Dermis blood vessel endothelial cell (primary cell): Measurements from ENCODE around the gene ZNRD2. TPM values are rescaled to one million over a fixed set of nuclear protein-coding genes. Genes with fewer than 3 reads are reported as not detected.

Experiments used
- DNase-seq: peaks from one replicate; pipeline ENCODE4 v3.0.0; 2010
- total RNA-seq: library from RNA; depleted of rRNA; stranded (reverse); fragments of >200 nt; gene quantifications from 2 replicates; pipeline ENCODE4 v1.2.3, GENCODE V29; 2014

ZNRD2 gene
- total RNA-seq, 1 donor from 2014 or later = 47.5 TPM

DNA sequence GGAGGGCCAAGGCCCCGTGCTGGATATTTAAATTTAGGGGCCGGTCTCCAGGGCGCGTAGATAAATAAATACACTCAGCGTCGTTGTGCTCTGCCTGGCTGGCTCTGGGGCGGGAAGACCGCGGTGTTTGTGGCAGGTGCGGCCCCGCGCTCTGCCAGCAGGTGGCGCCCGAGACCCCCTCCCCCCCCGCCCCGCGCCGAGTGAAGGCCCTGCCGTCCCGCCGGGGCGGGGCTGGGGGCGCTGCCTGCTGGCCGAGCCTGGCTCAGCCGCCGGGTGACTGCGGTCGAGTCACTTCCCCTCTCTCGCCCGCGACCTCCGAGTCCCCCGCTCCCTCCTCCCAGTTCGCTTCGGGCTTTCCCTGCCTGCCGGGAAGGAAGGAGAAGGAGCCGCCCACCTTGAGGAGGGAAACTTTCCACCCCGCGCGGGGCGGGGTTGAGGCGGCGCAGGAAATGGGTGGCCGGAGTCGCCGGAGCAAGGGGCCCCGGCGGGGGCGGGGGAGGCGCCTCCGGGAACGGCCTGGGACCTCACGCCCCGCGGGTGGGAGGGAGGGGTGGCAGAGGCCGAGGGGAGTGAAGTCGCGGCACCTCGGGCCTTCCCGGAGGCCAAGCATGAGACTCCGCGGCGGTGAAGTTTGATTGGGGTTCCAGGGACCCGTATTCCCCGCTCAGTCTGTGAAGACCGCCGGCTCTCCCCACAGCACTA is 4.0 kb downstream of the ZNRD2 start:
- DNase-seq = peak; percentile 96

DNA sequence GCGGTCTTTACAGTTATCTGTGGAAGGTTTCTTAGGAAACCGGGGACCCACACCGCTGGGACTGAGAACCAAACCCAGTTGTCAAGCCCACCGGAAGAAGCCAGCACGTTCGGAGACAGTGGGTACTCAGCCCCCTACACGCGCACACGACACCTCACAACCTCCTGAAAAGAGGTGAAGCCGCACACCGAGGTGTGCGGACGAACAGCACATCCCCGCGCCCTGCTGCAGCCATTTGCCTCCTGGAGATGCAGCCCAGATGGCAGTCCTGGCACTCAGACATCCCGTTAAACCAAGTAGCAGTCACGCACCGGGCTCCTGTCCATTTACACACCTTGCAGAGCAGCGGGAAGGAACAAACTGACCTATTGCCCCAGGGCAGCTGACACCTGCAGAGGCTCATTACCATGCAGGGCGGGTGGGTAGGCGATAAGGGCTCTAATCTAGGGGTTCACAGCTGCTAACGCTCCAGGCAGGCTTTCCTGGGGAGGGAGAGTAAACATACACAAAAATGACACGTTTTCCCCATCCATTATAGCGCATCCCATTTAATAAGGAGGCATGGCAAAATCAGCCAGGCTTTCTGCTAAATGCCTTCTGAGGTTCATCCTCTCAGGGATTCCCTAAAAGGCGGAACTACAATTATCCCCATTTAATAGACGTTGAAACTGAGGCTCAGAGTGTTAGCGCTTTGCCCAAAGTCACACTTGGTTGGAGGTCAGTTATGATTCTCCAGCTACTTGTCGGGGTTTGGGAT is 4.7 kb downstream of the ZNRD2 start:
- DNase-seq = peak; percentile 49

- peak; percentile 39 for DNase-seq
Measured at GRCh38 chr11:65575568-65576231, 5.4 kb downstream of the ZNRD2 start, which contains the start of gene EHBP1L1. Gene EHBP1L1 (plus strand): TSS chr11:65576053. CDS start chr11:65576303, 250 bp downstream.

DNA sequence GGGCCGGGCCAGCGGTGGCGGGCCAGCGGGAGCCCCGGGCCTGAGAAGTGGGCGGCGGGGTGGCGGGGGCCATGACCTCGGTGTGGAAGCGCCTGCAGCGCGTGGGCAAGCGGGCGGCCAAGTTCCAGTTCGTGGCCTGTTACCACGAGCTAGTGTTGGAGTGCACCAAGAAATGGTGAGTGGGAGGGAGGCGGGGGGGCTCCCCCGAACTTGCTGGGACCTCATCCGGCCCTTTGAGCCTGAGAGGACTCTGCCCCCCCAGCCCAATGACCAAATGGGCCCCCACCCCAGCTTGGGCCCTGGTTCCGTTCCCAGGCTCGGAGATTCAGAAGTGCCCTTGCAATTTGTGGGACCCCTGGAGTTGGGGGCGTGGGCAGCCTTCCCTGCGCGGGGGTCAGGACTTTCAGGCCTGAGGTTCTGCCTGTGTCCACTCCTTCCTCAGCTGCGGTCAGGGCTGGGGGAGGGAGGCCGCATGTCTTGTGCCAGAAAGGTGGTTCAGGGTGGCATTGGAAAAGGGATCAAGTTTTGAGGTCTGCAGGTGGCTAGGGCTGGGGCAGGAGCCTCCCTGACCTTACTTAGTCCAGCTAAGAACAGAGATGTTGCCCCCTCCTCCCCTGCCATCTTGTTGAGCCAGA is 6.1 kb downstream of the ZNRD2 start:
- no peak for DNase-seq

DNA sequence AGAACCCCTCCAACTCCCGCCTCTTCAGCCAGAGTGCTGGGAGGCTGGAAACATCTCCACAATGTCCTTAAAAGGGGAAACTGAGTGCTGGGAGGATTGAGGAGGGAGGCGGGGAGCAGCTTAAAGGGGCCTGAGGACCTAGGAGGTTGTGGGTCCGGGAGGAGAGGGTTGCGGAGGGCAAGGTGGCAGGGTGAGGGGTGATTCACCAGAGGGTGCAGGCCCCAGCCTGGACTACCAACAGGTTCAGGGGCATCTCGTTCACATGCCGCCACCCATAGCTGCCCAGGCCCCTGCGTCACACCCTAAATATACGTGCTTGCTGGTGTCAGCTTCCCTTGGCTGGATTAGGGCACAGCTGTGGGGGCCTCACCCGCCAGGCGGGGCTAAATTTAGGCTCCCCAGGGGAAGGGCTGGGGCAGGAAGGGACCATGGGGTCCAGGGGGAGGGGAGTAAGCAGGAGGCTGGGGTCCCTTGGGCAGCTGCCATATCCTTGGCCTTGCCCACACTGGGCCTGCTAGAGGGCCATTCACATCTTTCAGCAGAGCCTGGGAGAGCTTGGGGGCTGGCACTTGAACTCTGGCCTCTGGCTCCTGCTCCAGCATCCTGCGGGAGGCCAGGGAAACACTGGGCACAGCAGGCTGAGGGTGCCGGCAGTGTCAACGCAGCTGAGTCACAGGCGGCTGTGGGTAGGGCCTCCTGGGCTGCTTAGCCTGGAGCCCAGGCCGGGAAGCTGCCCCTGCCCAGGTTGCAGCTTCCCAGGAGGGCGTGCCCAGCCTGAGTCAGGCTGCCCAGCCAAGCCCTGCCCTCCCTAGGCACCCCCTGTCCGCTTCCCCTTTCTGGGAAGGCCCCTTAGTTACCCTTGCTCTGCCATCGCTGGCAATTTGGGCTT is 6.8 kb downstream of the ZNRD2 start:
- DNase-seq = peak; percentile 64

DNA sequence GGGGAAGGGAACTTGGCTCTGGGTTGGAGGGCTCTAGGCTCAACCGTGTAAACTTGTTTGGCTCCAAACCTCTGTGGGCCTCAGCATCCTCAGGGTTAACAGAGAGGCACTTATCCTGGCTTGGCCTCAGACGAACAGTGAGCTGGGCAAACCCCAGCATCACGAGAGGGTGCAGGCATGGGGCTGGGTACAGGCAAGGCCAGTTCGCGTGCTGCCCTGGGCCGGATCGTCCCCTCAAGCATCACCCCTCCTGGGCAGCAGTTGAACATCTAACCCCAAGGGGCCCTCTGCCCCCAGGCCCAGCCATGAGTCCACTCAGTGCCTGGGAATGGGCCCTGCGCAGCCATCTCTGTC is 7.5 kb downstream of the ZNRD2 start:
- DNase-seq = no peak

DNA sequence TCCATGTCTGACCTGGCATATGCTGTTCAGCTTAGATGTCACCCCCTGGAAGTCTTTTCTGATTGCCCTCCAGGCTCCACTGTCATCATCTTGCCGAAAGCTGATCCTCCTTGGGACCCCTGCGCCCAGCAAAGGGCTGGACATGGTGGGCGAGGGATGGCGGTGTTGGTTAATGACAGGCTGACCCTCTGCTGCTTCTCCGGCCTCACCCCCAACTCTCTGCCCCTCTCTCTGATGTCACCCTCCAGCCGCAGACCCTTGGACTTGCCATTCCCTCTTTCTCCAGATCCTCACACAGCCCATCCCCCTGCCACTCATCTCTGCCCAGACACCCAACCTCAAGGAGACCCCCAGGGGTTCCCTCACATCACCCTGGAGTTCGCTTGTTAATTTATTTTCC is 7.9 kb downstream of the ZNRD2 start:
- no peak for DNase-seq

DNA sequence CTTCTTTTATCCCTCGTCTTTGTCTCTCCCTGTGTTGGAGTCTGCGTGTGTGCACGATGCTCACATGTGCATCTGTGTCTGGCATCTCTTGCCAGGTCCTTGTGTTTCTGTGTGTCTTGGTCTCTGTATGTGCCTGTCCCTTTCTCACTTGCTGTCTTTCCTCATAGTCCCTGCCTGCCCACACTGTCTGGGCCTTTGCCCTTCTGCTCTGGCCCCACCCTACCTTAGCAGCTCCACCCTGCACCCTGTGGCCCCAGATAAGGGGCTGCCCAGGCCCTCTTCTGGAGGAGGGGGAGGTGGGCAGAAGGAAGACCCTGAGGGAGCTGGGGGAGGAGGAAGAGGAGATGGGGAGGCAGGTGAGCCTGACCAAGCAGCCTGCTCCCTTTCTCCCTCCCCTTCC is 8.4 kb downstream of the ZNRD2 start:
- no peak for DNase-seq

DNA sequence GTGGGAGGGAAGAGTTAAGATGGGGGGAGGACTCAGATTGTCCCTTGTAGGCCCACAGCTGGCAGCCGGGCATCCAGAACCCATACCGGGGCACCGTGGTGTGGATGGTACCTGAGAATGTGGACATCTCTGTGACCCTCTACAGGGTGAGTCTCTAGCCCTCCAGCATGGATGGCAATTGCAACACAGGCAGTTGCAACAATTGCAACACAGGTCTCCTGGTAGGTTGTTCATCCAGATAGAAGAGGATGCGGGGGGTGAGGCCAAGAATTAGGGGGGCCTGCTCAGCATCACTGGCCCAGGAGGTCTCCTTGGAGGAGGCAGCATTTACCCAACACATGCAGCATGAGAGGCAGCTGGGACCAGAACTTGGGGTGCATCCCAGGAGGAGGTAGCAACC is 9.0 kb downstream of the ZNRD2 start:
- DNase-seq = no peak

DNA sequence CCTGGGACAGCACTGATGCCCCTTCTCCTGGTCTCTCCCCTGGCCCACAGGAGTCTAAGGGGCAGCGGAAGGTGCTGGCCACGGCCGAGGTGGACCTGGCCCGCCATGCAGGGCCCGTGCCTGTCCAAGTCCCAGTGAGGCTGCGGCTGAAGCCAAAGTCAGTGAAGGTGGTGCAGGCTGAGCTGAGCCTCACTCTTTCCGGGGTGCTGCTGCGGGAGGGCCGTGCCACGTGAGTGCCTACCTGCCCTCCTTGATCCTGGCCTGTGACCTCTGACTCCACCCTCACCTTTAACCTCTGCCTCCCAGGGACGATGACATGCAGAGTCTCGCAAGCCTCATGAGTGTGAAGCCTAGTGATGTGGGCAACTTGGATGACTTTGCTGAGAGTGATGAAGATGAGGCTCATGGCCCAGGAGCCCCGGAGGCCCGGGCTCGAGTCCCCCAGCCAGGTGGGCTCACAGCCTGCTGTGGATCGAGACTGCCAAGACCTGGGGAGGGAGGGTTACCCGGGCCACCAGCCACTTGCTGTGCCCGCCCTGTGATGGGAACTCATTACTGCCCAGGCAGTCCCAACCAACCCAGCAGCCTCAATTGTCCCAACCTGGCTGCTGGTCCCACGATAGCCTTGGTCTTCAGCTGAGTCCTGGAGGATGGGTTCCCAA is 9.9 kb downstream of the ZNRD2 start:
- no peak for DNase-seq

GRCh38 chr11:65580756-65581155 is 10.5 kb downstream of the ZNRD2 start:
- no peak for DNase-seq

DNA sequence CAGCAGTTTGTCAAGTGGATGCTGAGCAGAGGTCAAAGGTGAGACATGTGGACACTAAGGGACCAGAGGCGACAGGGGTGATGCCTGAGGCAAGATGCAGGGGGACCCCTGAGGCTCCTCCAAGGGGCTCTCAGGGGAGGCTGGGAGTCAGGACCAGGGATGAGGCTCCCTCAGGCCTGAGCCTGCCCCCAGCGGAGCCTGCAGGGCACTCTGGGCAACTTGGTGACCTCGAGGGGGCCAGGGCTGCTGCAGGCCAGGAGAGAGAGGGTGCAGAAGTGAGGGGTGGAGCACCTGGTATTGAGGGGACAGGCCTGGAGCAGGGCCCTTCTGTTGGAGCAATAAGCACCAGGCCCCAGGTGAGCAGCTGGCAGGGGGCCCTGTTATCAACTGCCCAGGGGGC is 11.7 kb downstream of the ZNRD2 start:
- DNase-seq = no peak

DNA sequence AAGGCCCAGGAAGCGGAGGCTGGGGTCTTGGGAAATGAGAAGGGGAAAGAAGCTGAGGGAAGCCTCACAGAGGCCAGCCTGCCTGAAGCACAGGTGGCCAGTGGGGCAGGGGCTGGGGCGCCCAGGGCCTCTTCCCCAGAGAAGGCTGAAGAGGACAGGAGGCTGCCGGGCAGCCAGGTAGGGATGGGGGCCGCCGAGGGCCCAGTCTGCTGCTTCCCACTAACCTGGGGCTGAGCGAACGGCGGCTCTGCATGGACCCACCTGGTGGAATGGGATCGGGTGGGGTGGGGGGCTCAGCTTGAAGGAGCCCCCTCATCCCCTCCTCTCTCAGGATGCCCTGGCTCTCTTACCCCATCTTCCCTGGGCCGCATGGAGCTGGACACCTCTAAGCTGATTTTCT is 13.3 kb downstream of the ZNRD2 start:
- no peak for DNase-seq

- no peak for DNase-seq
Measured at GRCh38 chr11:65584106-65584505, 13.8 kb downstream of the ZNRD2 start.

- DNase-seq = no peak
Measured at GRCh38 chr11:65584723-65585171, 14.5 kb downstream of the ZNRD2 start.

GRCh38 chr11:65585396-65586246 is 15.3 kb downstream of the ZNRD2 start:
- no peak for DNase-seq

GRCh38 chr11:65586247-65586630 is 16.0 kb downstream of the ZNRD2 start:
- DNase-seq = no peak

- no peak for DNase-seq
Measured at GRCh38 chr11:65586676-65587075, 16.4 kb downstream of the ZNRD2 start.

GRCh38 chr11:65588199-65589054 is 18.1 kb downstream of the ZNRD2 start:
- DNase-seq = peak; percentile 85
